Measurements from ENCODE around the gene SMARCB1. TPM values are rescaled to one million over a fixed set of nuclear protein-coding genes. Genes with fewer than 3 reads are reported as not detected.

The SMARCB1 gene
- polyA plus RNA-seq, 1 donor (not counting 4 experiments of a cell fraction or from before 2014, with no cell fraction given): 95.2 TPM

GRCh38 chr22:23820748-23821211 is 34.0 kb downstream of the SMARCB1 start:
- DNase-seq (ENCODE audit: low read depth, low spot score): no peak
- Histone ChIP-seq H3K27me3 (ENCODE audit: control insufficient read depth, extremely low read depth, insufficient read depth, low read length) (no peaks in the 10 kb centered on the region), H4K20me1 (ENCODE audit: control insufficient read depth, extremely low read depth, insufficient read depth, low read length) (no peaks in the 10 kb centered on the region), H3K79me2 (ENCODE audit: control insufficient read depth, insufficient read depth, low read length) (no peaks in the 10 kb centered on the region), H3K36me3 (ENCODE audit: control insufficient read depth in 2 of 2, extremely low read depth in 1 of 2, insufficient read depth in 2 of 2, low read length in 2 of 2) (peaks cover 27 to 28% of the 10 kb centered on the region in 2 experiments), H3K4me1 (ENCODE audit: control insufficient read depth, extremely low read depth, insufficient read depth, low read length) (peaks cover 7% of the 10 kb centered on the region), H3K9ac (ENCODE audit: control insufficient read depth, extremely low read depth, insufficient read depth, low read length) (no peak overlapping the region), H3K9me1 (ENCODE audit: control insufficient read depth, extremely low read depth, insufficient read depth, low read length) (no peaks in the 10 kb centered on the region), H2AFZ (ENCODE audit: control insufficient read depth, low read length) (no peak overlapping the region), H3K27ac (ENCODE audit: control insufficient read depth, insufficient read depth, low read length) (no peak overlapping the region), H3K4me3 (ENCODE audit: control insufficient read depth in 2 of 3, extremely low read depth in 1 of 3, insufficient read depth in 2 of 3, low read depth in 1 of 3, low read length in 3 of 3) (no peak overlapping the region), H3K4me2 (ENCODE audit: control insufficient read depth, extremely low read depth, insufficient read depth, low read depth, low read length) (no peak overlapping the region), H3K9me3 (ENCODE audit: control insufficient read depth, low read depth, low read length) (no peaks in the 10 kb centered on the region)
- TF ChIP-seq EZH2 (IDR thresholded peaks at IDR 0.05; ENCODE audit: low read length): no peak
- no peak for TF ChIP-seq CTCF (optimal IDR thresholded peaks at IDR 0.05 in 1 of 3, IDR thresholded peaks at IDR 0.05 in 1 of 3, conservative IDR thresholded peaks at IDR 0.05 in 1 of 3; ENCODE audit: extremely low read depth in 1 of 3, insufficient read depth in 2 of 3, low read length in 3 of 3)
- no peak for FAIRE-seq
- dilution Hi-C loops (cut with MboI; ENCODE audit: extremely low pct_ligation_motif_present, low sequenced_read_pairs): no loop called here

- Histone ChIP-seq H3K9me1 (ENCODE audit: control insufficient read depth, extremely low read depth, insufficient read depth, low read length) (peaks cover 2% of the 10 kb centered on the region), H3K27ac (ENCODE audit: control insufficient read depth, insufficient read depth, low read length) (no peak overlapping the region), H3K27me3 (ENCODE audit: control insufficient read depth, extremely low read depth, insufficient read depth, low read length) (no peaks in the 10 kb centered on the region), H3K4me1 (ENCODE audit: control insufficient read depth, extremely low read depth, insufficient read depth, low read length) (peaks cover 13% of the 10 kb centered on the region), H3K79me2 (ENCODE audit: control insufficient read depth, insufficient read depth, low read length) (no peaks in the 10 kb centered on the region), H3K4me2 (ENCODE audit: control insufficient read depth, extremely low read depth, insufficient read depth, low read depth, low read length) (no peak overlapping the region), H4K20me1 (ENCODE audit: control insufficient read depth, extremely low read depth, insufficient read depth, low read length) (no peaks in the 10 kb centered on the region), H3K9ac (ENCODE audit: control insufficient read depth, extremely low read depth, insufficient read depth, low read length) (no peak overlapping the region), H3K4me3 (ENCODE audit: control insufficient read depth in 2 of 3, extremely low read depth in 1 of 3, insufficient read depth in 2 of 3, low read depth in 1 of 3, low read length in 3 of 3) (no peak overlapping the region), H3K36me3 (ENCODE audit: control insufficient read depth in 2 of 2, extremely low read depth in 1 of 2, insufficient read depth in 2 of 2, low read length in 2 of 2) (peaks cover 32 to 35% of the 10 kb centered on the region in 2 experiments), H2AFZ (ENCODE audit: control insufficient read depth, low read length) (no peak overlapping the region), H3K9me3 (ENCODE audit: control insufficient read depth, low read depth, low read length) (no peaks in the 10 kb centered on the region)
- no peak for DNase-seq (ENCODE audit: low read depth, low spot score)
- FAIRE-seq: no peak
- no peak for TF ChIP-seq EZH2 (IDR thresholded peaks at IDR 0.05; ENCODE audit: low read length)
- no peak for TF ChIP-seq CTCF (optimal IDR thresholded peaks at IDR 0.05 in 1 of 3, IDR thresholded peaks at IDR 0.05 in 1 of 3, conservative IDR thresholded peaks at IDR 0.05 in 1 of 3; ENCODE audit: extremely low read depth in 1 of 3, insufficient read depth in 2 of 3, low read length in 3 of 3)
- dilution Hi-C loops (cut with MboI; ENCODE audit: extremely low pct_ligation_motif_present, low sequenced_read_pairs): no loop called here
These were observed 35.4 kb downstream of the SMARCB1 start for GRCh38 chr22:23822101-23822671.

Measured in keratinocyte (primary cell).